GM13976 (cell line): ENCODE measurements around the gene HUS1B.
"Not testable (repeated sequence)": the region's sequence is repeated elsewhere in the genome, so short reads cannot be mapped to it uniquely, and the experiment has no call there.

Source experiments
- DNase-seq: peaks from one replicate; pipeline ENCODE4 v3.0.0; 2012; ENCODE audit warnings: low spot score
- CTCF ChIP-seq: IDR thresholded peaks from 2 replicates; pipeline ENCODE4 v1.5.1; 2012; ENCODE audit warnings: borderline replicate concordance, mild to moderate bottlenecking; ENCODE audit not compliant: insufficient read depth; ENCODE audit errors: extremely low read depth, missing control alignments, control extremely low read depth
- in situ Hi-C: fragments of 300-500 bp; cut with MboI; formaldehyde crosslinking; loops from one replicate; pipeline ENCODE4 v1.12.0; 2022; ENCODE audit warnings: low sequenced_read_pairs, mixed read lengths, inconsistent platforms; ENCODE audit not compliant: unreplicated experiment

Gene HUS1B

GRCh38 chr6:665403-666267 is 8.7 kb upstream of the HUS1B start:
- no peak for TF ChIP-seq CTCF
- DNase-seq = no peak
- in situ Hi-C loops = no loop called here

- DNase-seq, in situ Hi-C loops: not testable (repeated sequence)
Measured at GRCh38 chr6:663788-664187, 6.9 kb upstream of the HUS1B start.

GRCh38 chr6:659716-660581 is 3.0 kb upstream of the HUS1B start:
- no peak for TF ChIP-seq CTCF
- in situ Hi-C loops = no loop called here
- no peak for DNase-seq

- no peak for TF ChIP-seq CTCF
- DNase-seq = no peak
- in situ Hi-C loops = no loop called here
Measured at GRCh38 chr6:658244-658643, 1.3 kb upstream of the HUS1B start.

- no peak for TF ChIP-seq CTCF
- in situ Hi-C loops = no loop called here
- no peak for DNase-seq
Measured at GRCh38 chr6:657743-658142, 843 bp upstream of the HUS1B start.

- in situ Hi-C loops = no loop called here
- DNase-seq = no peak
- no peak for TF ChIP-seq CTCF
Measured at GRCh38 chr6:654136-654535, 2.8 kb downstream of the HUS1B start.

GRCh38 chr6:652865-653264 is 4.0 kb downstream of the HUS1B start:
- no peak for TF ChIP-seq CTCF
- no peak for DNase-seq
- in situ Hi-C loops = no loop called here
